ENCODE data around the gene MGARP.

- no peak for TF ChIP-seq EZH2 (IDR thresholded peaks at IDR 0.05; ENCODE audit: low read depth, unreplicated experiment)
- TF ChIP-seq, protein P1, sequence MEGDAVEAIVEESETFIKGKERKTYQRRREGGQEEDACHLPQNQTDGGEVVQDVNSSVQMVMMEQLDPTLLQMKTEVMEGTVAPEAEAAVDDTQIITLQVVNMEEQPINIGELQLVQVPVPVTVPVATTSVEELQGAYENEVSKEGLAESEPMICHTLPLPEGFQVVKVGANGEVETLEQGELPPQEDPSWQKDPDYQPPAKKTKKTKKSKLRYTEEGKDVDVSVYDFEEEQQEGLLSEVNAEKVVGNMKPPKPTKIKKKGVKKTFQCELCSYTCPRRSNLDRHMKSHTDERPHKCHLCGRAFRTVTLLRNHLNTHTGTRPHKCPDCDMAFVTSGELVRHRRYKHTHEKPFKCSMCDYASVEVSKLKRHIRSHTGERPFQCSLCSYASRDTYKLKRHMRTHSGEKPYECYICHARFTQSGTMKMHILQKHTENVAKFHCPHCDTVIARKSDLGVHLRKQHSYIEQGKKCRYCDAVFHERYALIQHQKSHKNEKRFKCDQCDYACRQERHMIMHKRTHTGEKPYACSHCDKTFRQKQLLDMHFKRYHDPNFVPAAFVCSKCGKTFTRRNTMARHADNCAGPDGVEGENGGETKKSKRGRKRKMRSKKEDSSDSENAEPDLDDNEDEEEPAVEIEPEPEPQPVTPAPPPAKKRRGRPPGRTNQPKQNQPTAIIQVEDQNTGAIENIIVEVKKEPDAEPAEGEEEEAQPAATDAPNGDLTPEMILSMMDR (conservative IDR thresholded peaks at IDR 0.05; ENCODE audit: low read depth in 2 of 2) = no peak
Measured at GRCh38 chr4:139295942-139296299, 15.9 kb upstream of the MGARP start.
